ENCODE data around the gene SPRED3. TPM values are rescaled to one million over a fixed set of nuclear protein-coding genes. Genes with fewer than 3 reads are reported as not detected.

The SPRED3 gene
- total and polyA plus RNA-seq, 2 experiments from 2014 or later, result 2.3 to 4.0 TPM

GRCh38 chr19:38360351-38360750 is 28.1 kb upstream of the SPRED3 start:
- peaks cover 31% of the 10 kb centered on the region for H3K27me3 ChIP-seq
- H3K9me3 ChIP-seq (ENCODE audit: low read depth), result no peaks in the 10 kb centered on the region
- H3K9me2 ChIP-seq (replicated peaks; ENCODE audit: insufficient read depth), result no peaks in the 10 kb centered on the region
- H3K4me3 ChIP-seq, result no peak overlapping the region
- H3K4me1 ChIP-seq (ENCODE audit: insufficient read depth), result peaks cover 8% of the 10 kb centered on the region
- H3K79me2 ChIP-seq, result no peaks in the 10 kb centered on the region
- 94% methylated on average over 9 of the region's 9 CpGs for WGBS (ENCODE audit: low lambda C conversion rate, missing lambda C conversion rate)
- no peak overlapping the region for H2AFZ ChIP-seq
- no peak for DNase-seq (ENCODE audit: low spot score)
- H3K4me2 ChIP-seq, result no peak overlapping the region
- H4K20me1 ChIP-seq (ENCODE audit: insufficient read depth, poor library complexity, severe bottlenecking), result no peaks in the 10 kb centered on the region
- no peak for TF ChIP-seq EZH2 (IDR thresholded peaks at IDR 0.05; ENCODE audit: borderline replicate concordance)
- TF ChIP-seq EZH2phosphoT487 (IDR thresholded peaks at IDR 0.05; ENCODE audit: low read depth, severe bottlenecking, unreplicated experiment), result no peak
- no peaks in the 10 kb centered on the region for H3K36me3 ChIP-seq (replicated peaks; ENCODE audit: insufficient read depth, low read depth)
- no peak overlapping the region for H3K27ac ChIP-seq

GRCh38 chr19:38360839-38361631 is 27.5 kb upstream of the SPRED3 start:
- no peak for TF ChIP-seq EZH2phosphoT487 (IDR thresholded peaks at IDR 0.05; ENCODE audit: low read depth, severe bottlenecking, unreplicated experiment)
- TF ChIP-seq CTCF (IDR thresholded peaks at IDR 0.05; ENCODE audit: poor library complexity), result no peak
- no peak for TF ChIP-seq EZH2 (IDR thresholded peaks at IDR 0.05; ENCODE audit: borderline replicate concordance)
- Histone ChIP-seq H3K36me3 (replicated peaks; ENCODE audit: insufficient read depth, low read depth) (no peaks in the 10 kb centered on the region), H3K4me2 (peak overlapping the region; percentile 100), H3K9me3 (ENCODE audit: low read depth) (no peaks in the 10 kb centered on the region), H3K9me2 (replicated peaks; ENCODE audit: insufficient read depth) (no peaks in the 10 kb centered on the region), H3K27me3 (peaks cover 31% of the 10 kb centered on the region), H4K20me1 (ENCODE audit: insufficient read depth, poor library complexity, severe bottlenecking) (no peaks in the 10 kb centered on the region), H3K4me1 (ENCODE audit: insufficient read depth) (peaks cover 8% of the 10 kb centered on the region), H3K4me3 (peak overlapping the region; percentile 37), H3K79me2 (no peaks in the 10 kb centered on the region), H2AFZ (peak overlapping the region; percentile 58), H3K27ac (no peak overlapping the region)
- no peak for DNase-seq (ENCODE audit: low spot score)
- 40% methylated on average over 23 of the region's 23 CpGs for WGBS (ENCODE audit: low lambda C conversion rate, missing lambda C conversion rate)

GRCh38 chr19:38361633-38362075 is 26.8 kb upstream of the SPRED3 start:
- H3K79me2 ChIP-seq, result no peaks in the 10 kb centered on the region
- no peaks in the 10 kb centered on the region for H3K9me2 ChIP-seq (replicated peaks; ENCODE audit: insufficient read depth)
- no peaks in the 10 kb centered on the region for H3K9me3 ChIP-seq (ENCODE audit: low read depth)
- H3K4me1 ChIP-seq (ENCODE audit: insufficient read depth), result peaks cover 8% of the 10 kb centered on the region
- H3K36me3 ChIP-seq (replicated peaks; ENCODE audit: insufficient read depth, low read depth), result no peaks in the 10 kb centered on the region
- peak overlapping the region; percentile 58 for H2AFZ ChIP-seq
- H3K27me3 ChIP-seq, result peaks cover 31% of the 10 kb centered on the region
- WGBS (ENCODE audit: low lambda C conversion rate, missing lambda C conversion rate), result 0% methylated on average over 28 of the region's 37 CpGs
- no peaks in the 10 kb centered on the region for H4K20me1 ChIP-seq (ENCODE audit: insufficient read depth, poor library complexity, severe bottlenecking)
- TF ChIP-seq CTCF (IDR thresholded peaks at IDR 0.05; ENCODE audit: poor library complexity) (no peak), EZH2phosphoT487 (IDR thresholded peaks at IDR 0.05; ENCODE audit: low read depth, severe bottlenecking, unreplicated experiment) (no peak), EZH2 (IDR thresholded peaks at IDR 0.05; ENCODE audit: borderline replicate concordance) (no peak)
- DNase-seq (ENCODE audit: low spot score), result peak; percentile 91
- H3K4me2 ChIP-seq, result peak overlapping the region; percentile 100
- H3K4me3 ChIP-seq, result peak overlapping the region; percentile 37
- no peak overlapping the region for H3K27ac ChIP-seq

All from hepatocyte (in vitro differentiated cells).